ENCODE measurements around the gene ANKRD63.

The ANKRD63 gene

DNA sequence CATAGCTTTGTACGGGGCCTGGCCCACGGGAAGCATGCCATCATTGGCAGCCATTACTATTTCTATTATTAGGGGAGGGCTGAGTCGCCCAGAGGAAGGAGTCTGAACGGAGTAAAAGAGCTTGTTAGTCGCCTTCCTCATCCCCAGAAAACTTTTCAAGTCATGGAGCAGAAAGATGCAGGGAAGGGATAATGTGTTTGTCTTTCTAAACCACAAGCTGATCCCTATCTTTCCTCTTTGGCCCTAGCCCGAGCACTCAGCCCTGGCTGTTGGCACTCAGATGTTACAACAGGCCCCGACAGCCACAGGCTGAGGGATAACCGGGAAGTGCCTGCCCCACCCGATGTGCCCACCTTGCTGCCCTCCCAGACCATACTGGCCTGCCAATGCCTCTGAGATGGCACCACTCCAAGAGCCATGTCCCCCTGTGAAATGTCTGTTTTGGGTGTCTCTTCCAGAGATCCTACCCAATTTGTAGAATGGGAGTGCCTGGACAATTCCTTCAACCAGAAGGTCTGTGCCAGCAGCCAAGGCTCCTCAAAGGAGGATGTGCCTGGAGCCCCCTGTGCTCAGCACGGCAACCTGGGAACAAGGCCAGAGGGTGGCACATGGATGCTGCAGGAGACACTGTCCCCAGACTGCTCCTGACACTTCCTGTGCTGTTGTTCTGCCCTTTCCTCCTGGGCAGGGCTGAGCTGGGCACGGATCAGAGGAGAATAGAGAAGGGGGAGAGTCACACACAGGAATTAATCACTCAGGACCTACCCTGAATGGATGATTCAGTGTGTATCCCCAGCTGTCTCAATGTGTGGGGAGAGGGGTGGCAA lies 33.2 kb downstream of the ANKRD63 start:
- no peak overlapping the region for H3K27ac ChIP-seq (ENCODE audit: low read depth, low read length)
- peaks cover 40% of the 10 kb centered on the region for H3K27me3 ChIP-seq (ENCODE audit: control insufficient read depth, low read length)
- H3K4me2 ChIP-seq (ENCODE audit: low read length): no peak overlapping the region
- no peaks in the 10 kb centered on the region for H3K9me3 ChIP-seq (ENCODE audit: control insufficient read depth, insufficient read depth, low read length)
- H3K4me3 ChIP-seq (ENCODE audit: low read length): no peak overlapping the region
- no peaks in the 10 kb centered on the region for H3K9me2 ChIP-seq (replicated peaks; ENCODE audit: control insufficient read depth, low read length)
- H3K4me1 ChIP-seq (ENCODE audit: control insufficient read depth, low read length): no peaks in the 10 kb centered on the region
- no peaks in the 10 kb centered on the region for H4K20me1 ChIP-seq (ENCODE audit: control insufficient read depth, insufficient read depth, low read depth, low read length)
- no peaks in the 10 kb centered on the region for H3K36me3 ChIP-seq (ENCODE audit: control insufficient read depth, low read length)
- TF ChIP-seq, protein P1, sequence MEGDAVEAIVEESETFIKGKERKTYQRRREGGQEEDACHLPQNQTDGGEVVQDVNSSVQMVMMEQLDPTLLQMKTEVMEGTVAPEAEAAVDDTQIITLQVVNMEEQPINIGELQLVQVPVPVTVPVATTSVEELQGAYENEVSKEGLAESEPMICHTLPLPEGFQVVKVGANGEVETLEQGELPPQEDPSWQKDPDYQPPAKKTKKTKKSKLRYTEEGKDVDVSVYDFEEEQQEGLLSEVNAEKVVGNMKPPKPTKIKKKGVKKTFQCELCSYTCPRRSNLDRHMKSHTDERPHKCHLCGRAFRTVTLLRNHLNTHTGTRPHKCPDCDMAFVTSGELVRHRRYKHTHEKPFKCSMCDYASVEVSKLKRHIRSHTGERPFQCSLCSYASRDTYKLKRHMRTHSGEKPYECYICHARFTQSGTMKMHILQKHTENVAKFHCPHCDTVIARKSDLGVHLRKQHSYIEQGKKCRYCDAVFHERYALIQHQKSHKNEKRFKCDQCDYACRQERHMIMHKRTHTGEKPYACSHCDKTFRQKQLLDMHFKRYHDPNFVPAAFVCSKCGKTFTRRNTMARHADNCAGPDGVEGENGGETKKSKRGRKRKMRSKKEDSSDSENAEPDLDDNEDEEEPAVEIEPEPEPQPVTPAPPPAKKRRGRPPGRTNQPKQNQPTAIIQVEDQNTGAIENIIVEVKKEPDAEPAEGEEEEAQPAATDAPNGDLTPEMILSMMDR (IDR thresholded peaks at IDR 0.05; ENCODE audit: low read depth, low read length, poor library complexity, severe bottlenecking): no peak
- no peak for TF ChIP-seq EZH2phosphoT487 (IDR thresholded peaks at IDR 0.05; ENCODE audit: borderline replicate concordance, low read length)
- H3K79me2 ChIP-seq (ENCODE audit: control insufficient read depth, low read length): no peaks in the 10 kb centered on the region
- no peaks in the 10 kb centered on the region for H3F3A ChIP-seq (ENCODE audit: control insufficient read depth, insufficient read depth)

DNA sequence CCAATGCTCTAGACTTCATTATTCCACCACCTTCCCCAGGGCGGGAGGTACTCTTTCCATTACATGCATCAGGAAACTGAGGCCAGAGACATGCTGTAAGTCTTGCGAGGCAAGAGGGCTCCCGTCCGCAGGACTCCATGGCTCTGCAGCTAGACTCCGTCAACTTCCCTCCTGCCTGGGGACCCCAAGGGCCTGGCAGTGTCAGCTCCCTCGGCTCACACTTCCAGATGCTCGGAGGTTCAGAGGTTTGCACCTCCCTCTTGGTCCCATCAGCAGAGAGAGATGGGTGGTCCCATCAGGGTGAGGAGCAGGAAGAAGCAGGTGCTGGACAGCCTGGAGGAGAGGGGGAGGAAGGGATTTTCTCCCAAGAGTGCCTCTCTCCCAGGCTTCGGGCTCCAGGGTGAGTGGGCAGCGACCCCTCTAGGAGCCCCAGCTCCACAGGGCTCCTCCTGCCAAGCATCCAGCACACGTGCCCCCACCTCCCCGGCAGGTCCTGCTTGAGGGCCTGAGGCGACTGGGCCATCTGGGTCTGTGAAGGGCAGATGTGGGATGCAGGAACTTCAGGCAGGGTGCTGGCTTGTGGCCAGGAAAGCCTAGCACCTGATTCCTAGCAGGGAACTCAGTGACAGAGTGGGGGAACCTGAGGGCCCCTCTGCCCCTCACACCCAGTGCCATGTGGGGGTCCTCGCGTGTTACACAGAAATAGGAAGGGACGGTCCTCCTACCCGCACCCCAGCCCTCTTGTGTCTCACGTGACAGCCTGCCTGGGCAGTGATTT lies 34.7 kb downstream of the ANKRD63 start:
- H3K4me3 ChIP-seq (ENCODE audit: low read length): no peak overlapping the region
- peaks cover 25% of the 10 kb centered on the region for H3K27me3 ChIP-seq (ENCODE audit: control insufficient read depth, low read length)
- H3K9me3 ChIP-seq (ENCODE audit: control insufficient read depth, insufficient read depth, low read length): no peaks in the 10 kb centered on the region
- H3K79me2 ChIP-seq (ENCODE audit: control insufficient read depth, low read length): no peaks in the 10 kb centered on the region
- no peaks in the 10 kb centered on the region for H3K36me3 ChIP-seq (ENCODE audit: control insufficient read depth, low read length)
- no peak for TF ChIP-seq EZH2phosphoT487 (IDR thresholded peaks at IDR 0.05; ENCODE audit: borderline replicate concordance, low read length)
- TF ChIP-seq, protein P1 (IDR thresholded peaks at IDR 0.05; ENCODE audit: low read depth, low read length, poor library complexity, severe bottlenecking): no peak
- no peaks in the 10 kb centered on the region for H3K4me1 ChIP-seq (ENCODE audit: control insufficient read depth, low read length)
- H3K4me2 ChIP-seq (ENCODE audit: low read length): no peak overlapping the region
- no peaks in the 10 kb centered on the region for H3K9me2 ChIP-seq (replicated peaks; ENCODE audit: control insufficient read depth, low read length)
- no peaks in the 10 kb centered on the region for H4K20me1 ChIP-seq (ENCODE audit: control insufficient read depth, insufficient read depth, low read depth, low read length)
- no peaks in the 10 kb centered on the region for H3F3A ChIP-seq (ENCODE audit: control insufficient read depth, insufficient read depth)
- no peak overlapping the region for H3K27ac ChIP-seq (ENCODE audit: low read depth, low read length)

DNA sequence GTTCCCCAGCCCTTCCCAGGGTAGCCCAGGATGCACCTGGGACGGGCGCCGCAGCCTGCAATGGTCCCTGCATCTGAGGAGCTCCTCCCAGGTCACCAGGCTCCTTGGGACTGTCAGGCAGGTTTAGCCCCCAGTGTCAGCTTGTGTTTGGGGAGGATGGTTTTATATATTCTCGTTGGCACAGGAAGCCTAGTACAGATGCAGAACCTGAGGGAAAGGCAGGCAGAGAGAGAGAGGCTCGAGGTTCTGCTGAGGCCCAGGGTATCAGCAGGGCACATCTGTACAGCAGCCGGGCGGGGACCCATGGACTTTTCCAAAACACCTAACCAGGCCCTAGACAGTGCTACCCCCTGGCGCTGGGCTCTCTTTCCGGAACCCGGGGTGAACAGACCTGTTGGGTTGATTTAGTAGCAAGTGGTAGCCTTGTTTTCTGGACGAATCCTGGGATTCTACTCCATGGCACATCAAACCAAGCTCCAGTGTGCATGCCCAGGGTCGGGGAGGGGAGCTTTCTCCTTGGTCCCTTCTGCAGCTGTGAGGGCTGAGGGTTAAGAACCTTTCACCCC lies 35.4 kb downstream of the ANKRD63 start:
- Histone ChIP-seq H3K9me3 (ENCODE audit: control insufficient read depth, insufficient read depth, low read length) (no peaks in the 10 kb centered on the region), H3F3A (ENCODE audit: control insufficient read depth, insufficient read depth) (no peaks in the 10 kb centered on the region), H3K27ac (ENCODE audit: low read depth, low read length) (no peak overlapping the region), H3K27me3 (ENCODE audit: control insufficient read depth, low read length) (peaks cover 18% of the 10 kb centered on the region), H4K20me1 (ENCODE audit: control insufficient read depth, insufficient read depth, low read depth, low read length) (no peaks in the 10 kb centered on the region), H3K4me1 (ENCODE audit: control insufficient read depth, low read length) (no peaks in the 10 kb centered on the region), H3K4me3 (ENCODE audit: low read length) (no peak overlapping the region), H3K9me2 (replicated peaks; ENCODE audit: control insufficient read depth, low read length) (no peaks in the 10 kb centered on the region), H3K4me2 (ENCODE audit: low read length) (no peak overlapping the region), H3K36me3 (ENCODE audit: control insufficient read depth, low read length) (no peaks in the 10 kb centered on the region), H3K79me2 (ENCODE audit: control insufficient read depth, low read length) (no peaks in the 10 kb centered on the region)
- TF ChIP-seq, protein P1 (IDR thresholded peaks at IDR 0.05; ENCODE audit: low read depth, low read length, poor library complexity, severe bottlenecking): no peak
- TF ChIP-seq EZH2phosphoT487 (IDR thresholded peaks at IDR 0.05; ENCODE audit: borderline replicate concordance, low read length): no peak
